ENCODE data around the gene ATP9A.
"Not testable (repeated sequence)": the region's sequence is repeated elsewhere in the genome, so short reads cannot be mapped to it uniquely, and the experiment has no call there.

Gene ATP9A

GRCh38 chr20:51767867-51768758 lies at the start of gene ATP9A:
Gene ATP9A, minus strand, starts transcription at chr20:51768390. Its CDS starts 21 bp downstream, at chr20:51768369.
- peaks cover 11% of the 10 kb centered on the region for H3K4me1 Mint-ChIP-seq (ENCODE audit: low read depth)
- no peaks in the 10 kb centered on the region for H3K36me3 Mint-ChIP-seq
- no peak within 1 kb of the TSS for H3K27ac Mint-ChIP-seq
- peaks cover 17% of the 10 kb centered on the region for H3K27me3 Mint-ChIP-seq
- peak within 1 kb of the TSS; percentile 81 for H3K4me3 Mint-ChIP-seq
- H3K9me3 Mint-ChIP-seq (ENCODE audit: low read depth), result no peaks in the 10 kb centered on the region

DNA sequence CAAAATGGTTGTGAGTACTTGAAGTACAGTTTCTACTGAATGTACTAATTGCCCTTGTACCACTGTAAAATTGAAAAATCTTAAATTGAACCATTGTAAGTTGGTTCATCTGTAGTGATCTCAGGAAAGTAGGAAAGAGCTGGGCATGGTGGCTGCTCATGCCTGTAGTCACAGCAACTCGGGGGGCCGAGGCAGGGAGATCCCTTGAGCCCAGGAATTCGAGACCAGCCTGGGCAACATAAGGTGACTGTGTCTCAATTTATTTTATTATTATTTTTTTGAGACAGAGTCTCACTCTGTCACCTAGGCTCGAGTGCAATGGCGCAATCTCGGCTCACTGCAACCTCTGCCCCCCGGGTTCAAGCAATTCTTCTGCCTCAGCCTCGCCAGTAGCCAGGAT lies 48.7 kb upstream of the ATP9A start:
- not testable (repeated sequence) for H3K9me3 Mint-ChIP-seq (ENCODE audit: low read depth); H3K4me3 Mint-ChIP-seq; H3K27me3 Mint-ChIP-seq; H3K27ac Mint-ChIP-seq; H3K36me3 Mint-ChIP-seq; H3K4me1 Mint-ChIP-seq (ENCODE audit: low read depth)

- Mint-ChIP-seq H3K36me3 (no peaks in the 10 kb centered on the region), H3K9me3 (ENCODE audit: low read depth) (no peaks in the 10 kb centered on the region), H3K4me1 (ENCODE audit: low read depth) (no peaks in the 10 kb centered on the region), H3K4me3 (no peak overlapping the region), H3K27ac (no peak overlapping the region), H3K27me3 (peaks cover 8% of the 10 kb centered on the region)
Measured at GRCh38 chr20:51815383-51816076, 47.3 kb upstream of the ATP9A start.

DNA sequence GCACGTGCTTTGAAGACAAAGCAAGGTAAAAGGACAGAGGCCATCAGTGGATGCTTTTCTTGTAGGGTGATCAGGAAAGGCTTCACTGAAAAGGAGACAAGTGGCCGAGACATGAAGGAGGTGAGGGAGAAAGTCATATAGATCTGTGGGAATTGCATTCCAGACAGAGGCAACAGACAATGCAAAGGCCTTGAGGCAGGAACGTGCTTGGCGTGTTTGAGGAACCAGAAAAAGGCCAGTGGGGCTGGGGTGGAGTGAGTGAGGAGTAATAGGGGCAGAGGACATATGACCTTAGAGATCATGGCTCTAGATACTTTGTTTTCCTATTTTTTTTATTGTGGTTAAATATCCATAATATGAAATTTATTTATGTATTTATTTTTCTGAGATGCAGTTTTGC lies 44.7 kb upstream of the ATP9A start:
- Mint-ChIP-seq H3K4me3 (no peak overlapping the region), H3K27ac (no peak overlapping the region), H3K36me3 (no peaks in the 10 kb centered on the region), H3K9me3 (ENCODE audit: low read depth) (no peaks in the 10 kb centered on the region), H3K4me1 (ENCODE audit: low read depth) (no peaks in the 10 kb centered on the region), H3K27me3 (peaks cover 3% of the 10 kb centered on the region)

DNA sequence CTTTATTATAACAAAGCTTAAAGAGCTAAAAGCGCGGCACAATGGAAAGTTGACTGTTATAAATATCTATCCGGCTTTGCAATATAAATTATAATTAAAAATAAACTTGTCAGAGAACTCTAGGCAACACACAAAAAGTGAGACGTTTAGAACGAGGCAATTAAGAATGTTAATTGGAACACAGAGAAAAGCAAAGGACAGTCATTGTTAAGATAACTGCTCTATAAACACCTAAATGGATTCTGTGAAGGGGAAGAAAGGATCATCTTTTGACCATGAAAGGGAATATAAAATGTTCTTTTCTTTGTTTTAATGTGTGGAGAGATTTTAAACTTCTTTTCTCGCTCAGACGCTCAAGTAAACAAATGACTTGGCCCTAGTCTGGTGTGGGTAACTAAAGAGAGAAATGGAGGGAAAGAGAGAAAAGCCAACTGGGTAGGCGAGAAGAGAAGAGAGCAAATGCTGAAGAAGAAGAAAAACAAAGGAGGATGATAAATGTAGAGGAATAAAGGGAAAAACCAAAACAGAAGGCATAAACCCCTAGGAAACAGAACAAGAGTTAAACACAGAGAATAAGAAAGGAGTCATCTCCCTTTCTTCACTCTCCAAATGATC lies 43.4 kb upstream of the ATP9A start:
- Mint-ChIP-seq H3K4me1 (ENCODE audit: low read depth) (no peaks in the 10 kb centered on the region), H3K27me3 (peaks cover 4% of the 10 kb centered on the region), H3K27ac (no peak overlapping the region), H3K9me3 (ENCODE audit: low read depth) (no peaks in the 10 kb centered on the region), H3K36me3 (no peaks in the 10 kb centered on the region), H3K4me3 (no peak overlapping the region)

DNA sequence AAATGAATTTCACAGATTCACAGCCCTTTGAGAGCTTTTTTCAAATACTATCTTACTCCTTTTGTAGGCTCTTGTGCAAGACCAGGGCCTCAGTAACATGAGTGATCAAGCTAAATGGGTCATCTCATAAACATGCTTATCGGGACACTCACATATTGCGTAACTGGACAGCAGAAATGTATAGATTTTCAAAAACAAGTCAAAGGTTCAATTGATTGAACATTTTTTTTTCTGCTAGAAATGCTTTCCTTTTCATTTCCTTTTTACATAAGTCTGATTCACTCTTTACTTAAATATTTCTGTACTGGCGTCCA lies 42.8 kb upstream of the ATP9A start:
- no peaks in the 10 kb centered on the region for H3K4me1 Mint-ChIP-seq (ENCODE audit: low read depth)
- H3K27me3 Mint-ChIP-seq, result peaks cover 7% of the 10 kb centered on the region
- no peak overlapping the region for H3K4me3 Mint-ChIP-seq
- no peak overlapping the region for H3K27ac Mint-ChIP-seq
- no peaks in the 10 kb centered on the region for H3K9me3 Mint-ChIP-seq (ENCODE audit: low read depth)
- no peaks in the 10 kb centered on the region for H3K36me3 Mint-ChIP-seq

GRCh38 chr20:51810155-51811041 lies 42.2 kb upstream of the ATP9A start:
- Mint-ChIP-seq H3K4me1 (ENCODE audit: low read depth) (no peaks in the 10 kb centered on the region), H3K27ac (no peak overlapping the region), H3K36me3 (no peaks in the 10 kb centered on the region), H3K9me3 (ENCODE audit: low read depth) (no peaks in the 10 kb centered on the region), H3K27me3 (peaks cover 10% of the 10 kb centered on the region), H3K4me3 (no peak overlapping the region)

- H3K27me3 Mint-ChIP-seq, result peaks cover 12% of the 10 kb centered on the region
- H3K27ac Mint-ChIP-seq, result no peak overlapping the region
- no peaks in the 10 kb centered on the region for H3K4me1 Mint-ChIP-seq (ENCODE audit: low read depth)
- no peaks in the 10 kb centered on the region for H3K9me3 Mint-ChIP-seq (ENCODE audit: low read depth)
- H3K36me3 Mint-ChIP-seq, result no peaks in the 10 kb centered on the region
- H3K4me3 Mint-ChIP-seq, result no peak overlapping the region
Measured at GRCh38 chr20:51807720-51808250, 39.6 kb upstream of the ATP9A start.

DNA sequence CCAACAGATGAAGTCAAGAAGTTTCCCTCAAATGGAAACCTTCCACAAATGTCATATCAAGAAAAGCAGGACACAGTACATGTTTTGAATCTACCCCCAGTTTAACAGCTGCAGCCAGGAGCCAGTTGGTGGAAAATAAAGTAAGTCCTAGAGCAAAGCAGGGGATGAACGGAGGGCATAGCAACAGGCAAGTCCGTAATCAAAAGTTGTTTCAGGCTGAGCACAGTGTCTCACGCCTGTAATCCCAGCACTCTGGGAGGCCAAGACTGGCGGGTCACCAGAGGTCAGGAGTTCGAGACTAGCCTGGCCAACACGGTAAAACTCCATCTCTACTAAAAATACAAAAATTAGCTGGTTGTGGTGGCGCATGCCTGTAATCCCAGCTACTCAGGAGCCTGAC lies 36.6 kb upstream of the ATP9A start:
- H3K9me3 Mint-ChIP-seq (ENCODE audit: low read depth), result no peaks in the 10 kb centered on the region
- H3K4me1 Mint-ChIP-seq (ENCODE audit: low read depth), result peaks cover 9% of the 10 kb centered on the region
- H3K36me3 Mint-ChIP-seq, result no peaks in the 10 kb centered on the region
- no peak overlapping the region for H3K4me3 Mint-ChIP-seq
- H3K27ac Mint-ChIP-seq, result no peak overlapping the region
- H3K27me3 Mint-ChIP-seq, result peaks cover 19% of the 10 kb centered on the region

GRCh38 chr20:51803148-51803854 lies 35.1 kb upstream of the ATP9A start:
- peaks cover 30% of the 10 kb centered on the region for H3K27me3 Mint-ChIP-seq
- H3K4me1 Mint-ChIP-seq (ENCODE audit: low read depth), result peaks cover 11% of the 10 kb centered on the region
- H3K9me3 Mint-ChIP-seq (ENCODE audit: low read depth), result no peaks in the 10 kb centered on the region
- H3K4me3 Mint-ChIP-seq, result no peak overlapping the region
- no peak overlapping the region for H3K27ac Mint-ChIP-seq
- H3K36me3 Mint-ChIP-seq, result no peaks in the 10 kb centered on the region

DNA sequence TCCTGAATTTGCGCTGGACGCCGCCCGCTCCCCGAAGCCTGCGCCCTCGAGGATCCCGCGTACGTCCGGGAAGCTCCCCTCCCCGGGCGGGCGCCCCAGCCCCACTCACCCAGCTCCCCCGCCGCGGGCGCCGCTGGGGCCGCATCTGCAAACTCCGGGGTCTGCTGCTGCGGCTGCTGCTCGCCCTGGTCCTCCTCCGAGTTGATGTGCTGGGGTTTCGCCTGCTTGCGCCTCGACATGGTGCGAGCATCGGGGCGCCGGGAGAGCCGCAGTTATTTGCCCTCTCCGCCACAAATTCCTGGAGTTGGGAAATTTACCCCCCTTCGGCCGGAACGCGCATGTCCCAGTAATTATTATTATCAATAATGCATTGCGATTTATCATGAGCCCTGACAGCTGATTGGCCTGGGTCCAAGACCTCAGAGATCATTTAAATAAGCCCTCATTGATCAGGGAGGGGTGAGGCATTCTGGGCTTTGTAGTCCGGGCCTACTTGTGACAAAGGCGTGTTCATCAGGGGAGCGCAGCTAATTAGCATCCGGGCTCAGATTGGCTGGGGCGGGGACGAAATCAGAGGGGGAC lies 34.1 kb upstream of the ATP9A start, which contains the start of gene SALL4:
Gene SALL4, minus strand, starts transcription at position 352 of the 582 bp plus-strand sequence. Its CDS starts 113 bp downstream, at position 239.
- Mint-ChIP-seq H3K27me3 (peaks cover 35% of the 10 kb centered on the region), H3K9me3 (ENCODE audit: low read depth) (no peaks in the 10 kb centered on the region), H3K27ac (no peak within 1 kb of the TSS), H3K36me3 (no peaks in the 10 kb centered on the region), H3K4me3 (no peak within 1 kb of the TSS), H3K4me1 (ENCODE audit: low read depth) (peaks cover 11% of the 10 kb centered on the region)

DNA sequence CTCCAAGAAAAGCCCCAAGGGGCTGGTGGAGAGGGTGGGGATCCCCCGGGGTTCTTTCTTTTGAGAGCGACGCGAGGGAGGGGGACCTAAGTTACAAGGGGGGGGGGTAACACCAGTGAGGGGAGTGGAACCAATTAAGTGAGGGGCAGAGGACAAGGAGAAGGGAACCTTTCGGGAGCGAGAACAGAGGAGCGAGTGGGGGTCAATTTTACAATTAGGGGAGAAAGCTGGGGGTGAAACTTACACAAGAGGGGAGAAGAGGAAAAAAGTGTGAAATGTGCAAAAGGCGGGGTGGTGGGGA lies 33.6 kb upstream of the ATP9A start:
- no peaks in the 10 kb centered on the region for H3K9me3 Mint-ChIP-seq (ENCODE audit: low read depth)
- H3K27ac Mint-ChIP-seq, result no peak overlapping the region
- no peak overlapping the region for H3K4me3 Mint-ChIP-seq
- no peaks in the 10 kb centered on the region for H3K36me3 Mint-ChIP-seq
- H3K4me1 Mint-ChIP-seq (ENCODE audit: low read depth), result peaks cover 11% of the 10 kb centered on the region
- H3K27me3 Mint-ChIP-seq, result peaks cover 33% of the 10 kb centered on the region

- H3K27ac Mint-ChIP-seq, result no peak overlapping the region
- peaks cover 31% of the 10 kb centered on the region for H3K27me3 Mint-ChIP-seq
- H3K9me3 Mint-ChIP-seq (ENCODE audit: low read depth), result no peaks in the 10 kb centered on the region
- H3K4me1 Mint-ChIP-seq (ENCODE audit: low read depth), result peaks cover 11% of the 10 kb centered on the region
- H3K4me3 Mint-ChIP-seq, result peak overlapping the region; percentile 60
- H3K36me3 Mint-ChIP-seq, result no peaks in the 10 kb centered on the region
Measured at GRCh38 chr20:51801122-51801822, 33.1 kb upstream of the ATP9A start.
